ENCODE results near the gene DECR2. TPM values are rescaled to one million over a fixed set of nuclear protein-coding genes. Genes with fewer than 3 reads are reported as not detected.

The DECR2 gene
- 18.0 and 20.1 TPM in 2 replicates for total RNA-seq

- peak within 1 kb of the TSS; percentile 87 for H3K4me3 Mint-ChIP-seq
- H3K4me1 Mint-ChIP-seq (ENCODE audit: low read depth) = peaks cover 11% of the 10 kb centered on the region
- intact Hi-C loops (cut with micrococcal nuclease) = loop anchor here (1.0 to 5.0 kb wide), 8 partner anchors 19 to 1211 kb away; partner anchors contain the start of genes AXIN1, CAPN15, CRAMP1 and IFT140
Observed at GRCh38 chr16:401468-402348, at the start of gene DECR2. Gene DECR2, plus strand, starts transcription at chr16:401885. Its CDS starts 79 bp downstream, at chr16:401964.

GRCh38 chr16:352547-353403 lies 48.9 kb upstream of the DECR2 start, which contains the start of gene AXIN1:
Gene AXIN1, minus strand, starts transcription at chr16:352723. Its CDS starts 5,698 bp downstream, at chr16:347025.
- intact Hi-C loops (cut with micrococcal nuclease) = loop anchor here (1.0 to 2.0 kb wide), 9 partner anchors 18 to 284 kb away; partner anchors contain the start of genes CAPN15, DECR2, LUC7L and METTL26
- Mint-ChIP-seq H3K9me3 (no peaks in the 10 kb centered on the region), H3K27ac (peak within 1 kb of the TSS; percentile 87), H3K27me3 (ENCODE audit: insufficient read depth) (peaks cover 4% of the 10 kb centered on the region), H3K4me3 (peak within 1 kb of the TSS; percentile 92), H3K4me1 (ENCODE audit: low read depth) (peaks cover 8% of the 10 kb centered on the region), H3K36me3 (ENCODE audit: low read depth) (peaks cover 10% of the 10 kb centered on the region)
- DNase-seq (ENCODE audit: low spot score) = peak; percentile 97

More at GRCh38 chr16:401468-402348, at the start of gene DECR2:
- Mint-ChIP-seq H3K27ac (peak within 1 kb of the TSS; percentile 58), H3K36me3 (ENCODE audit: low read depth) (no peaks in the 10 kb centered on the region), H3K9me3 (no peaks in the 10 kb centered on the region), H3K27me3 (ENCODE audit: insufficient read depth) (peaks cover 2% of the 10 kb centered on the region)
- DNase-seq (ENCODE audit: low spot score) = peak; percentile 90

GRCh38 chr16:353404-354290 lies 48.0 kb upstream of the DECR2 start:
- Mint-ChIP-seq H3K9me3 (no peaks in the 10 kb centered on the region), H3K27ac (no peak overlapping the region), H3K36me3 (ENCODE audit: low read depth) (peaks cover 10% of the 10 kb centered on the region), H3K27me3 (ENCODE audit: insufficient read depth) (peaks cover 4% of the 10 kb centered on the region), H3K4me1 (ENCODE audit: low read depth) (peaks cover 7% of the 10 kb centered on the region), H3K4me3 (peak overlapping the region; percentile 63)
- intact Hi-C loops (cut with micrococcal nuclease) = loop anchor here (1.0 to 2.0 kb wide), 4 partner anchors 29 to 283 kb away; partner anchors contain the start of genes CAPN15 and METTL26
- DNase-seq (ENCODE audit: low spot score) = no peak

GRCh38 chr16:354291-354881 lies 47.3 kb upstream of the DECR2 start:
- Mint-ChIP-seq H3K27ac (no peak overlapping the region), H3K4me1 (ENCODE audit: low read depth) (peaks cover 7% of the 10 kb centered on the region), H3K4me3 (peak overlapping the region; percentile 63), H3K27me3 (ENCODE audit: insufficient read depth) (peaks cover 4% of the 10 kb centered on the region), H3K36me3 (ENCODE audit: low read depth) (peaks cover 10% of the 10 kb centered on the region), H3K9me3 (no peaks in the 10 kb centered on the region)
- intact Hi-C loops (cut with micrococcal nuclease) = no loop called here
- DNase-seq (ENCODE audit: low spot score) = no peak

- Mint-ChIP-seq H3K27me3 (ENCODE audit: insufficient read depth) (peaks cover 4% of the 10 kb centered on the region), H3K27ac (no peak overlapping the region), H3K4me3 (no peak overlapping the region), H3K9me3 (no peaks in the 10 kb centered on the region), H3K4me1 (ENCODE audit: low read depth) (peaks cover 7% of the 10 kb centered on the region), H3K36me3 (ENCODE audit: low read depth) (peaks cover 8% of the 10 kb centered on the region)
- DNase-seq (ENCODE audit: low spot score) = no peak
- intact Hi-C loops (cut with micrococcal nuclease) = no loop called here
Observed at GRCh38 chr16:354971-355461, 46.7 kb upstream of the DECR2 start.

GRCh38 chr16:356741-357140 lies 44.9 kb upstream of the DECR2 start:
- no peaks in the 10 kb centered on the region for H3K36me3 Mint-ChIP-seq (ENCODE audit: low read depth)
- H3K4me3 Mint-ChIP-seq = no peak overlapping the region
- H3K4me1 Mint-ChIP-seq (ENCODE audit: low read depth) = no peaks in the 10 kb centered on the region
- H3K27ac Mint-ChIP-seq = no peak overlapping the region
- DNase-seq (ENCODE audit: low spot score) = no peak
- H3K27me3 Mint-ChIP-seq (ENCODE audit: insufficient read depth) = peaks cover 5% of the 10 kb centered on the region
- intact Hi-C loops (cut with micrococcal nuclease) = no loop called here
- no peaks in the 10 kb centered on the region for H3K9me3 Mint-ChIP-seq

- no peak overlapping the region for H3K27ac Mint-ChIP-seq
- no peaks in the 10 kb centered on the region for H3K36me3 Mint-ChIP-seq (ENCODE audit: low read depth)
- peaks cover 4% of the 10 kb centered on the region for H3K27me3 Mint-ChIP-seq (ENCODE audit: insufficient read depth)
- H3K4me1 Mint-ChIP-seq (ENCODE audit: low read depth) = peaks cover 6% of the 10 kb centered on the region
- intact Hi-C loops (cut with micrococcal nuclease) = no loop called here
- no peaks in the 10 kb centered on the region for H3K9me3 Mint-ChIP-seq
- no peak overlapping the region for H3K4me3 Mint-ChIP-seq
- DNase-seq (ENCODE audit: low spot score) = no peak
Observed at GRCh38 chr16:359067-359763, 42.5 kb upstream of the DECR2 start.

- Mint-ChIP-seq H3K27ac (no peak overlapping the region), H3K9me3 (no peaks in the 10 kb centered on the region), H3K27me3 (ENCODE audit: insufficient read depth) (peaks cover 1% of the 10 kb centered on the region), H3K4me1 (ENCODE audit: low read depth) (peaks cover 6% of the 10 kb centered on the region), H3K36me3 (ENCODE audit: low read depth) (no peaks in the 10 kb centered on the region), H3K4me3 (no peak overlapping the region)
- intact Hi-C loops (cut with micrococcal nuclease) = loop anchor here (5.0 kb wide), 1 partner anchor 178 kb away; the partner anchor contains the start of gene HBQ1
- no peak for DNase-seq (ENCODE audit: low spot score)
Observed at GRCh38 chr16:359871-360697, 41.6 kb upstream of the DECR2 start.

- H3K36me3 Mint-ChIP-seq (ENCODE audit: low read depth) = no peaks in the 10 kb centered on the region
- H3K4me3 Mint-ChIP-seq = no peak overlapping the region
- H3K27ac Mint-ChIP-seq = no peak overlapping the region
- H3K27me3 Mint-ChIP-seq (ENCODE audit: insufficient read depth) = peaks cover 1% of the 10 kb centered on the region
- intact Hi-C loops (cut with micrococcal nuclease) = loop anchor here (5.0 kb wide), 1 partner anchor 179 kb away; the partner anchor contains the start of gene HBQ1
- H3K9me3 Mint-ChIP-seq = no peaks in the 10 kb centered on the region
- peaks cover 6% of the 10 kb centered on the region for H3K4me1 Mint-ChIP-seq (ENCODE audit: low read depth)
- no peak for DNase-seq (ENCODE audit: low spot score)
Observed at GRCh38 chr16:360698-361336, 40.9 kb upstream of the DECR2 start.

- H3K9me3 Mint-ChIP-seq = no peaks in the 10 kb centered on the region
- no peak overlapping the region for H3K27ac Mint-ChIP-seq
- no peak for DNase-seq (ENCODE audit: low spot score)
- H3K36me3 Mint-ChIP-seq (ENCODE audit: low read depth) = no peaks in the 10 kb centered on the region
- intact Hi-C loops (cut with micrococcal nuclease) = loop anchor here (5.0 kb wide), 1 partner anchor 179 kb away; the partner anchor contains the start of gene HBQ1
- peaks cover 6% of the 10 kb centered on the region for H3K4me1 Mint-ChIP-seq (ENCODE audit: low read depth)
- no peak overlapping the region for H3K4me3 Mint-ChIP-seq
- peaks cover 1% of the 10 kb centered on the region for H3K27me3 Mint-ChIP-seq (ENCODE audit: insufficient read depth)
Observed at GRCh38 chr16:361341-361871, 40.3 kb upstream of the DECR2 start.
